ENCODE measurements around the gene FGFR2.

GRCh38 chr10:121616291-121616690 lies 18.0 kb upstream of the FGFR2 start:
- TF ChIP-seq, protein P1, sequence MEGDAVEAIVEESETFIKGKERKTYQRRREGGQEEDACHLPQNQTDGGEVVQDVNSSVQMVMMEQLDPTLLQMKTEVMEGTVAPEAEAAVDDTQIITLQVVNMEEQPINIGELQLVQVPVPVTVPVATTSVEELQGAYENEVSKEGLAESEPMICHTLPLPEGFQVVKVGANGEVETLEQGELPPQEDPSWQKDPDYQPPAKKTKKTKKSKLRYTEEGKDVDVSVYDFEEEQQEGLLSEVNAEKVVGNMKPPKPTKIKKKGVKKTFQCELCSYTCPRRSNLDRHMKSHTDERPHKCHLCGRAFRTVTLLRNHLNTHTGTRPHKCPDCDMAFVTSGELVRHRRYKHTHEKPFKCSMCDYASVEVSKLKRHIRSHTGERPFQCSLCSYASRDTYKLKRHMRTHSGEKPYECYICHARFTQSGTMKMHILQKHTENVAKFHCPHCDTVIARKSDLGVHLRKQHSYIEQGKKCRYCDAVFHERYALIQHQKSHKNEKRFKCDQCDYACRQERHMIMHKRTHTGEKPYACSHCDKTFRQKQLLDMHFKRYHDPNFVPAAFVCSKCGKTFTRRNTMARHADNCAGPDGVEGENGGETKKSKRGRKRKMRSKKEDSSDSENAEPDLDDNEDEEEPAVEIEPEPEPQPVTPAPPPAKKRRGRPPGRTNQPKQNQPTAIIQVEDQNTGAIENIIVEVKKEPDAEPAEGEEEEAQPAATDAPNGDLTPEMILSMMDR (IDR thresholded peaks at IDR 0.05): no peak
- TF ChIP-seq POLR2A (IDR thresholded peaks at IDR 0.05): no peak

All from heart left ventricle (tissue), 13 donors.